ENCODE data around the gene KLHDC7B. TPM values are rescaled to one million over a fixed set of nuclear protein-coding genes. Genes with fewer than 3 reads are reported as not detected.
"Not testable (repeated sequence)": the region's sequence is repeated elsewhere in the genome, so short reads cannot be mapped to it uniquely, and the experiment has no call there.

KLHDC7B gene
- total RNA-seq, 1 experiment from 2014 or later, result not detected

GRCh38 chr22:50507421-50507990 is 38.2 kb upstream of the KLHDC7B start, which contains the start of gene LMF2:
Gene LMF2 (minus strand): TSS chr22:50507702. CDS start chr22:50507675, 27 bp downstream.
- H3K36me3 ChIP-seq (replicated peaks; ENCODE audit: control insufficient read depth, insufficient read depth, low read length), result no peaks in the 10 kb centered on the region; the same call in 1 of the 2 replicates
- H3K4me3 ChIP-seq (ENCODE audit: insufficient read depth, low read depth, low read length), result peak within 1 kb of the TSS; percentile 88
- no peaks in the 10 kb centered on the region for H3K27me3 ChIP-seq (ENCODE audit: control insufficient read depth, insufficient read depth, low read length)
- DNase-seq, result peak; percentile 100

DNA sequence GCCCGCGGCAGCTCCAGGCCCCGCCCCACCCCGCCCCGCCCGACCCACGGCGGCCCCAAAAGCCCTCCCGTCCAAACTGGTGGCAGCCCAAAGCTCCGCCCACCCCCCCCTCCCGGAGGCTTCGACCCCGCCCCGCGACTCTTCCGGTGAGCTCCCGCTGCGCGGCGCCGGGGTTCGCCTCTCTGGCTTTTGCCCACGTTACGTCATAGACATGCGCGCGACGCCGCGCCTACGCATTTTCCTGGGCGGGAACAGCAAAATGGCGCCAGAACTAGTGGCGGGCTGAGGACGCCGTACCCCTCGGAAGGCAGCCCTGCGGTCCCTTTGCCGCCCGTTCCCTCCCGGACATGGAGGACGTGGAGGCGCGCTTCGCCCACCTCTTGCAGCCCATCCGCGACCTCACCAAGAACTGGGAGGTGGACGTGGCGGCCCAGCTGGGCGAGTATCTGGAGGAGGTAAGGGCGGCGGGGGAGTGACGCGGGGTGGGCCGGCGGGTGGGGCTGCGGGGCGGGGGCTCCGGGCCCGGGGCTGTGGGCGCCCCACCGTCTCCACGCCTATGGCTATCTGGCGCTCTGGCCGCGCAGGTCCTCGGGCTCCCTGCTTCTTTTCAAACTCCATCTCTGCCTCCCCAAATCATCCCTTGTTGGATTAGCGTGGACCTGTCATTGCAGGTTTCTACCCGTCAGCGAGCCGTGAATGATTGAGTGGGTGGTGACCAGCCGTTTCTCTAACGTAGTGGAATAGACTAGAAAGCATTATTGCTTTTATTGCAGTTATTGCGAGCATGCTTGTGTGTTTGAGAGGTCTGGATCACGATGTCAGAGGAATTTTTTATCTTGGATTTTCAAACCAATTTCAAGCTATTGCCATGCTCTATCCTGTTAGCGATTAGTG is 37.5 kb upstream of the KLHDC7B start, which contains the start of gene NCAPH2:
TSS of gene NCAPH2 (plus strand) at position 234 of the 894 bp plus-strand sequence. CDS start at position 348, 114 bp downstream.
- peak within 1 kb of the TSS; percentile 88 for H3K4me3 ChIP-seq (ENCODE audit: insufficient read depth, low read depth, low read length)
- H3K27me3 ChIP-seq (ENCODE audit: control insufficient read depth, insufficient read depth, low read length), result no peaks in the 10 kb centered on the region
- H3K36me3 ChIP-seq (replicated peaks; ENCODE audit: control insufficient read depth, insufficient read depth, low read length), result no peaks in the 10 kb centered on the region; the same call in 1 of the 2 replicates
- peak; percentile 94 for DNase-seq

GRCh38 chr22:50508897-50509296 is 36.8 kb upstream of the KLHDC7B start:
- no peaks in the 10 kb centered on the region; the same call in 1 of the 2 replicates for H3K36me3 ChIP-seq (replicated peaks; ENCODE audit: control insufficient read depth, insufficient read depth, low read length)
- H3K27me3 ChIP-seq (ENCODE audit: control insufficient read depth, insufficient read depth, low read length), result no peaks in the 10 kb centered on the region
- DNase-seq, result no peak
- peak overlapping the region; percentile 77 for H3K4me3 ChIP-seq (ENCODE audit: insufficient read depth, low read depth, low read length)

DNA sequence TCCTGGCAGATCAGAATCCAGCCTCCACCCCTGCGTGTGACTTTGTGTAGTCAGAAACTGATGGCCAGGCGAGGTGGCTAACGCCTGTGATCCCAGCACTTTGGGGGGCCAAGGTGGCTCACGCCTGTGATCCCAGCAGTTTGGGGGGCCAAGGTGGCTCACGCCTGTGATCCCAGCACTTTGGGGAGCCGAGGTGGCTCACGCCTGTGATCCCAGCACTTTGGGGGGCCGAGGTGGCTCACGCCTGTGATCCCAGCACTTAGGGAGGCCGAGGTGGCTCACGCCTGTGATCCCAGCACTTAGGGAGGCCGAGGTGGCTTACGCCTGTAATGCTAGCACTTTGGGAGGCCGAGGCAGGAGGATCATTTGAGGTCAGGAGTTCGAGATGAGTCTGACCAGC is 32.5 kb upstream of the KLHDC7B start:
- no peak for DNase-seq
- H3K4me3 ChIP-seq (ENCODE audit: insufficient read depth, low read depth, low read length), result no peak overlapping the region

GRCh38 chr22:50516068-50516467 is 29.6 kb upstream of the KLHDC7B start:
- H3K4me3 ChIP-seq (ENCODE audit: insufficient read depth, low read depth, low read length), result no peak overlapping the region
- DNase-seq, result peak; percentile 51
- no peaks in the 10 kb centered on the region for H3K27me3 ChIP-seq (ENCODE audit: control insufficient read depth, insufficient read depth, low read length)
- H3K36me3 ChIP-seq (replicated peaks; ENCODE audit: control insufficient read depth, insufficient read depth, low read length), result peaks cover 4% of the 10 kb centered on the region

More for the DNA sequence above, 32.5 kb upstream of the KLHDC7B start:
- Histone ChIP-seq H3K36me3 (replicated peaks; ENCODE audit: control insufficient read depth, insufficient read depth, low read length) (peaks cover 2% of the 10 kb centered on the region), H3K27me3 (ENCODE audit: control insufficient read depth, insufficient read depth, low read length) (no peaks in the 10 kb centered on the region)

DNA sequence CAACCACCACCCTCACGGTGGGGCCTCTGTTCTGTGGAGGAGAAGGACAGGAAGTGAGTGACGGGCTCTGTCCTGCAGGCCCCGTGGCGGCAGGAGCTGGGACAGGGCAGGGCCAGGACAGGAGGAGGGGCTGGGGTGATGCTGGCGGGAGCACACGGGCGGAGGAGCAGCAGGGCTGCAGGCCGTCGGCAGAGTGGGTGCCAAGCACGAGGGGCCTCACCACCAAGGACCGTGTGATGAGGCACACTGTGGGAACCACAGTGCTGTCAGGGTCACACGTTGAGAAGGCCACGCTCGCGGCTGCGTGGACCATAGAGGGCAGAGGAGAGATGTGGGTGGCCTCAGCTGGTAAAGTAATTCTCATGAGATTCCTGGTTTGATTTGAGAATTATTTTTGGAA is 28.8 kb upstream of the KLHDC7B start:
- no peak overlapping the region for H3K4me3 ChIP-seq (ENCODE audit: insufficient read depth, low read depth, low read length)
- DNase-seq, result peak; percentile 47
- peaks cover 4% of the 10 kb centered on the region for H3K36me3 ChIP-seq (replicated peaks; ENCODE audit: control insufficient read depth, insufficient read depth, low read length)
- H3K27me3 ChIP-seq (ENCODE audit: control insufficient read depth, insufficient read depth, low read length), result no peaks in the 10 kb centered on the region

GRCh38 chr22:50517495-50518260 is 28.0 kb upstream of the KLHDC7B start:
- H3K4me3 ChIP-seq (ENCODE audit: insufficient read depth, low read depth, low read length), result no peak overlapping the region
- peak; percentile 69 for DNase-seq
- H3K36me3 ChIP-seq (replicated peaks; ENCODE audit: control insufficient read depth, insufficient read depth, low read length), result peaks cover 4% of the 10 kb centered on the region
- no peaks in the 10 kb centered on the region for H3K27me3 ChIP-seq (ENCODE audit: control insufficient read depth, insufficient read depth, low read length)

DNA sequence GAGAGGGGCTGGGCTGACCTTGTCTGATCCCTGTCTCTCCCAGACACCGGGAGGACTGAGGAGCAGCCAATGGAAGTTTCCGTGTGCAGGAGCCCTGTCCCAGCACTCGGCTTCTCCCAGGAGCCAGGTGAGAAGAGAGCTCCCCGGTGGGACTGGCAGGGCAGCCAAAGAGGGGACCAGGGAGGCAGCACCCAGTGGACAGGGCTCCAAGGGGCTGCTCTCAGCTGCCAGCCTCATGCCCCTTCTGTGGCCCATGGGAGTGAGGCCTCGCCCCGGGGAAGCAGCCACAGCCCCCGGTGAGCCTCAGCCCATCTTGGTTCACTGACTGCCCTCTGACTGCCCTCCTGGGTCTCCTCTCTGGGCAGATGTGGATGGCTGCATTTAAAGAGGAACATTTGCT is 27.1 kb upstream of the KLHDC7B start:
- H3K27me3 ChIP-seq (ENCODE audit: control insufficient read depth, insufficient read depth, low read length), result no peaks in the 10 kb centered on the region
- H3K4me3 ChIP-seq (ENCODE audit: insufficient read depth, low read depth, low read length), result no peak overlapping the region
- H3K36me3 ChIP-seq (replicated peaks; ENCODE audit: control insufficient read depth, insufficient read depth, low read length), result peaks cover 8% of the 10 kb centered on the region
- peak; percentile 40 for DNase-seq

GRCh38 chr22:50519151-50519550 is 26.5 kb upstream of the KLHDC7B start:
- no peaks in the 10 kb centered on the region for H3K27me3 ChIP-seq (ENCODE audit: control insufficient read depth, insufficient read depth, low read length)
- peaks cover 8% of the 10 kb centered on the region for H3K36me3 ChIP-seq (replicated peaks; ENCODE audit: control insufficient read depth, insufficient read depth, low read length)
- H3K4me3 ChIP-seq (ENCODE audit: insufficient read depth, low read depth, low read length), result no peak overlapping the region
- no peak for DNase-seq

GRCh38 chr22:50520184-50520583 is 25.5 kb upstream of the KLHDC7B start:
- H3K4me3 ChIP-seq (ENCODE audit: insufficient read depth, low read depth, low read length); DNase-seq; H3K36me3 ChIP-seq (replicated peaks; ENCODE audit: control insufficient read depth, insufficient read depth, low read length); H3K27me3 ChIP-seq (ENCODE audit: control insufficient read depth, insufficient read depth, low read length): not testable (repeated sequence)

DNA sequence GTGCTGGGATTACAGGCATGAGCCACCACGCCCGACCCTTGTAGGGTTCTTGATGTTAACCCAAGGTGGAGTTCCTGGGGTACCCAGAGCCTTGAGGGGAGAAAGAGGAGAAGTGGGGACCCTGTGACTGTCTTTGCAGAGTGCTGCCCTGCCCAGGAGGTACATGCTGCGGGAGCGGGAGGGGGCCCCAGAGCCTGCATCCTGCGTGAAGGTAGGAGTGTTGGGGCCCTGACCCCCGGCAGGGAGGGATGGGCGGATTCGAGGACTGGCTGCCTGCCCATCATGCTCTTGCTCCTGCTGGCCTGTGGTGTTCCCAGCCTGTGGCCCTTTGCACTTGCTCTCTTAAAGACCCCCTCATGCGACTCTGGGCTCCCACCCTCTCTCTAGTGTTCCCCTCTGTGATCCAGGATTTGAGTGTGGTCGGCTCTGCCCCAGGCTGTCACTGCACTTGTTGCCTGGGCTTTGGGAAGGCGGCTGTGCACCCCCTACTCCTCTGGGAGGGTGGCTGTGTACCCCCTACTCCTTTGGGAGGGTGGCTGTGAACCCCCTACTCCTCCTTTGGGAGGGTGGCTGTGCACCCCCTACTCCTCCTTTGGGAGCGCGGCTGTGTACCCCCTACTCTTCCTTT is 24.8 kb upstream of the KLHDC7B start:
- H3K36me3 ChIP-seq (replicated peaks; ENCODE audit: control insufficient read depth, insufficient read depth, low read length), result peaks cover 8% of the 10 kb centered on the region
- no peaks in the 10 kb centered on the region for H3K27me3 ChIP-seq (ENCODE audit: control insufficient read depth, insufficient read depth, low read length)
- DNase-seq, result peak; percentile 51
- no peak overlapping the region for H3K4me3 ChIP-seq (ENCODE audit: insufficient read depth, low read depth, low read length)

DNA sequence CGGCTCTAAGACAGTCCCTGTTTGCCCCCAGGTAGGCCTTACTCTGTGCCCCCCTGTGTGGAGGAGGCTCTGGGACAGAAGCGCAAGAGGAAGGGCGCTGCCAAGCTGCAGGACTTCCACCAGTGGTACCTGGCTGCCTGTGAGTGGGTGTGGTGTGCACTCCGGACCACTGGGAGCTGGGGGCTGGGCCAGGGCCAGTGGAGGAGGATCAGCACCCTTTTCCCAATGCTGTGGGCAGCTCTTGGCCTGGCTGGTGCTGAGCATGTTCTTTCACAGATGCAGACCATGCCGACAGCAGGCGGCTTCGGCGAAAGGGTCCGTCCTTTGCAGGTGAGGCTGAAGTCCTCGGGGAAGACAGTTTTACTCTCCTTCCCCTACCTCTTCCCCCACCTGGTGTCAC is 24.0 kb upstream of the KLHDC7B start:
- DNase-seq, result no peak
- Histone ChIP-seq H3K27me3 (ENCODE audit: control insufficient read depth, insufficient read depth, low read length) (peaks cover 1% of the 10 kb centered on the region; the same call in 1 of the 2 replicates), H3K36me3 (replicated peaks; ENCODE audit: control insufficient read depth, insufficient read depth, low read length) (peaks cover 6% of the 10 kb centered on the region), H3K4me3 (ENCODE audit: insufficient read depth, low read depth, low read length) (no peak overlapping the region)

DNA sequence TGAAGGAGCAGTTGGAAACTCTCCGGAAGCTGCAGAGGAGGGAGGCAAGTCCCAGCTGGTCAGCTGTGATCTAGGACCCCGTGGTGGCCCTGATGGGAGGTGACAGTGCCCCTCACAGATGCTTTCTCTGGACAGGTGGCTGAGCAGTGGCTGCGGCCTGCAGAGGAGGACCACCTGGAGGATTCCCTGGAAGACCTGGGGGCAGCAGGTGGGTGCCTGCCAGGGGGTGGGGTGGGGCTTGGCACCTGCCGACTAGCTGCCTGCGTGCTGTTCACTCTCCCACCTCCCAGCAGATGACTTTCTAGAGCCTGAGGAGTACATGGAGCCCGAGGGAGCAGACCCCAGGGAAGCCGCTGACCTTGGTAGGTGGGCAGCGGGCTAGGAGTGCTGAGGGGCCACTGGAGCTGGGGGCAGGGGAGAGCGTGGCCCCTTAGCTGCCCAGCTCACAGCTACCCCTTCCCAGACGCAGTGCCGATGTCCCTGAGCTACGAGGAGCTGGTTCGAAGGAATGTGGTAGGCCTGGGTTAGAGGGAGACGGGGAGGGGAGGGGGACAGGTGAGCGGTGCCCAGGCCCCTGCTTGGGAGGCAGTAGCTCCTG is 23.4 kb upstream of the KLHDC7B start:
- no peak for DNase-seq
- peaks cover 6% of the 10 kb centered on the region for H3K36me3 ChIP-seq (replicated peaks; ENCODE audit: control insufficient read depth, insufficient read depth, low read length)
- H3K27me3 ChIP-seq (ENCODE audit: control insufficient read depth, insufficient read depth, low read length), result peaks cover 7% of the 10 kb centered on the region
- H3K4me3 ChIP-seq (ENCODE audit: insufficient read depth, low read depth, low read length), result no peak overlapping the region
